Small intestine (tissue), 7 donors: ENCODE results near the gene RBM44. TPM values are rescaled to one million over a fixed set of nuclear protein-coding genes. Genes with fewer than 3 reads are reported as not detected.

ENCODE experiments used
- DNase-seq, 2 donors: peaks; one replicate each; pipeline versions ENCODE4 v3.0.0 to v3.0.0-alpha.2; 2013
- FAIRE-seq: peaks from 2 replicates; lab custom pipeline; 2012; peaks lifted over from hg19 to GRCh38; lab: Jason Lieb, UNC
- H3K27ac ChIP-seq, 3 donors: one replicate each; pipeline ENCODE4 v1.5.1; 2013; ENCODE audit warnings: low read length in 2 of 3, mild to moderate bottlenecking in 2 of 3, control low read depth in 1 of 3, inconsistent platforms in 1 of 3, low read depth in 1 of 3, moderate library complexity in 1 of 3
- H3K27me3 ChIP-seq, 3 donors: one replicate each; pipeline ENCODE4 v1.6.1; 2013; ENCODE audit warnings: low read length in 3 of 3, inconsistent platforms in 1 of 3; ENCODE audit not compliant: control insufficient read depth in 3 of 3, insufficient read depth in 3 of 3
- H3K36me3 ChIP-seq, 3 donors: one replicate each; pipeline ENCODE4 v1.6.1; 2013; ENCODE audit warnings: low read length in 3 of 3, inconsistent platforms in 1 of 3, low read depth in 1 of 3, mild to moderate bottlenecking in 1 of 3, moderate library complexity in 1 of 3; ENCODE audit not compliant: control insufficient read depth in 3 of 3, insufficient read depth in 2 of 3
- H3K4me1 ChIP-seq, 3 donors: one replicate each; pipeline ENCODE4 v1.6.1; 2013; ENCODE audit warnings: low read length in 2 of 3, inconsistent platforms in 1 of 3, low read depth in 1 of 3, mild to moderate bottlenecking in 1 of 3, moderate library complexity in 1 of 3; ENCODE audit not compliant: control insufficient read depth in 3 of 3, insufficient read depth in 2 of 3
- H3K4me3 ChIP-seq, 3 donors: one replicate each; pipeline ENCODE4 v1.5.1; 2013; ENCODE audit warnings: low read length in 3 of 3, control low read depth in 1 of 3, inconsistent platforms in 1 of 3, low read depth in 1 of 3, mild to moderate bottlenecking in 1 of 3, moderate library complexity in 1 of 3
- H3K9me3 ChIP-seq, 2 donors: one replicate each; pipeline ENCODE4 v1.6.1; 2013; ENCODE audit warnings: low read depth in 1 of 2, low read length in 1 of 2; ENCODE audit not compliant: control insufficient read depth in 2 of 2, insufficient read depth in 1 of 2
- WGBS, 3 donors: extraction: QIAGEN DNeasy Blood & Tissue Kit; methylation state at CpG; one replicate each; pipeline ENCODE4 v1.1.7; 2013; 5-methylcytosine and 5-hydroxymethylcytosine counted together
- polyA plus RNA-seq, 4 donors: library from polyadenylated mRNA; stranded (reverse) in 3 of 4; unstranded in 1 of 4; fragments of 200-250 nt in 3 of 4; fragments of 120-200 nt in 1 of 4; gene quantifications; one replicate each; pipeline versions ENCODE4 v1.2.1 to v1.2.3, GENCODE V29; 2013
- donor health status: healthy with polysubstance abuse.
- donor health status: control.
- donor health status: control.
- donor health status: Bipolar disorder and iron deficiency.
- donor health status: healthy.

RBM44 gene
- polyA plus RNA-seq, 4 donors: 0.12 to 0.30 (median 0.22) TPM; not detected in 1

GRCh38 chr2:237889811-237890210 lies 91.2 kb downstream of the RBM44 start:
- 95 to 96% (median 96%) methylated on average over 10 of the region's 10 CpGs for WGBS, 3 donors
- peaks cover 0 to 2% (median 0%) of the 10 kb centered on the region in 3 donors for H3K4me1 ChIP-seq
- H3K27me3 ChIP-seq: no peaks in the 10 kb centered on the region
- H3K9me3 ChIP-seq: no peaks in the 10 kb centered on the region
- no peak for DNase-seq
- peaks cover 0 to 39% (median 0%) of the 10 kb centered on the region in 3 donors for H3K36me3 ChIP-seq
- H3K4me3 ChIP-seq: no peak overlapping the region
- no peak overlapping the region for H3K27ac ChIP-seq
- FAIRE-seq: no peak

Other genes with a start within 250 kb of the RBM44 start
- not detected for gene PRLH, start 232.2 kb upstream of the RBM44 start, polyA plus RNA-seq
- 100 to 1,000 TPM in 3 of 4 donors, 10 to 100 TPM in 1; 52.8 to 613 (median 354) TPM for gene RAB17, start 208.0 kb upstream of the RBM44 start, polyA plus RNA-seq
- gene LRRFIP1, start 171.2 kb upstream of the RBM44 start, polyA plus RNA-seq: 10 to 100 TPM; 46.0 to 76.7 (median 51.9) TPM
- 100 to 1,000 TPM in 2 of 4 donors, 10 to 100 TPM in 2; 61.6 to 155 (median 88.0) TPM for gene RAMP1, start 60.8 kb downstream of the RBM44 start, polyA plus RNA-seq
- gene UBE2F, start 168.2 kb downstream of the RBM44 start, polyA plus RNA-seq: 10 to 100 TPM; 39.7 to 64.2 (median 54.7) TPM